ENCODE data around the gene ASPN.

GRCh38 chr9:92504881-92505280 is 22.6 kb upstream of the ASPN start:
- TF ChIP-seq CTCF (conservative IDR thresholded peaks at IDR 0.05; ENCODE audit: low read length) (no peak), EZH2phosphoT487 (IDR thresholded peaks at IDR 0.05; ENCODE audit: borderline replicate concordance) (no peak)

Measured in Loucy (cell line).